ENCODE measurements around the gene CDH2. TPM values are rescaled to one million over a fixed set of nuclear protein-coding genes. Genes with fewer than 3 reads are reported as not detected.

The CDH2 gene
- total RNA-seq, 1 experiment from 2014 or later: 42.3 TPM

DNA sequence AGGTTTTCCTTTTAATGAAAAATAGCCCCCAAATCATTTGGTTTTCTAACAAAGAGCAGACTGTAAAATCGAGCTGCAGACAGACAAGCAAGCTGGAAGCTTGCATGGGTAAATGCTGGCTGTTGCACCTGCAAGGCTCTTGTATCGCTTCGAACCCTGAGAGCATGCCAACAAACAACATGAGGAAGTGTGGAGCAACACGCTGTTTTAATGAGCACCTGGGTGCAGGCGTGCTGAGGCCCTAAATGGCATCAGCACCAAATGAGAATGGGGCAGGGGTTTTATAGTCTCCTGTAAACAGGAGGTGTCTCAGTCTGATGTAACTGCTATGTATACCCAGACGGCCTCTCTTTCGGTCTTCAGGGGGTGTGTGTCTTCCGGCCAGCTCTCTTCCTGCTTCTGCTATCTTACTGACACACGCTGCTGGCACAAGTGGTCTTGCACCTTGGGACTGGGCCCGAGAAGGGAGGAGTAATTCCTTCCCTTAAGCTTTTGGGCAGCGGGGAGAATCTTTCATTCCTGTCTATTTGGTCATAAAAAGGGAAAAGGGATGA lies 31.9 kb upstream of the CDH2 start:
- no TSS peak for BruUV-seq (replicated peaks)
- no peak for DNase-seq (ENCODE audit: low read depth, low spot score)
- in situ Hi-C loops (cut with HindIII; ENCODE audit: low pct_unique_long_range_greater_than_20kb, low sequenced_read_pairs): no loop called here
- H3K27me3 ChIP-seq (ENCODE audit: control insufficient read depth, insufficient read depth, low read length): no peaks in the 10 kb centered on the region
- no peak overlapping the region for H3K4me3 ChIP-seq (ENCODE audit: low read depth in 2 of 2, low read length in 2 of 2)
- no peak for ATAC-seq
- intact Hi-C loops (cut with micrococcal nuclease; ENCODE audit: unreplicated experiment): no loop called here
- no peaks in the 10 kb centered on the region for H3K9me3 ChIP-seq (ENCODE audit: control insufficient read depth, insufficient read depth, low read depth, low read length)
- ChIA-PET POLR2A (no interaction called here), CTCF (no interaction called here)
- H3K36me3 ChIP-seq (ENCODE audit: control insufficient read depth, insufficient read depth, low read length): no peaks in the 10 kb centered on the region
- no peaks in the 10 kb centered on the region for H3K4me1 ChIP-seq (ENCODE audit: control insufficient read depth, insufficient read depth, low read length)
- no peak overlapping the region for H3K27ac ChIP-seq (ENCODE audit: low read length)
- TF ChIP-seq, protein P1, sequence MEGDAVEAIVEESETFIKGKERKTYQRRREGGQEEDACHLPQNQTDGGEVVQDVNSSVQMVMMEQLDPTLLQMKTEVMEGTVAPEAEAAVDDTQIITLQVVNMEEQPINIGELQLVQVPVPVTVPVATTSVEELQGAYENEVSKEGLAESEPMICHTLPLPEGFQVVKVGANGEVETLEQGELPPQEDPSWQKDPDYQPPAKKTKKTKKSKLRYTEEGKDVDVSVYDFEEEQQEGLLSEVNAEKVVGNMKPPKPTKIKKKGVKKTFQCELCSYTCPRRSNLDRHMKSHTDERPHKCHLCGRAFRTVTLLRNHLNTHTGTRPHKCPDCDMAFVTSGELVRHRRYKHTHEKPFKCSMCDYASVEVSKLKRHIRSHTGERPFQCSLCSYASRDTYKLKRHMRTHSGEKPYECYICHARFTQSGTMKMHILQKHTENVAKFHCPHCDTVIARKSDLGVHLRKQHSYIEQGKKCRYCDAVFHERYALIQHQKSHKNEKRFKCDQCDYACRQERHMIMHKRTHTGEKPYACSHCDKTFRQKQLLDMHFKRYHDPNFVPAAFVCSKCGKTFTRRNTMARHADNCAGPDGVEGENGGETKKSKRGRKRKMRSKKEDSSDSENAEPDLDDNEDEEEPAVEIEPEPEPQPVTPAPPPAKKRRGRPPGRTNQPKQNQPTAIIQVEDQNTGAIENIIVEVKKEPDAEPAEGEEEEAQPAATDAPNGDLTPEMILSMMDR (IDR thresholded peaks at IDR 0.05): no peak
- TF ChIP-seq, protein P2, sequence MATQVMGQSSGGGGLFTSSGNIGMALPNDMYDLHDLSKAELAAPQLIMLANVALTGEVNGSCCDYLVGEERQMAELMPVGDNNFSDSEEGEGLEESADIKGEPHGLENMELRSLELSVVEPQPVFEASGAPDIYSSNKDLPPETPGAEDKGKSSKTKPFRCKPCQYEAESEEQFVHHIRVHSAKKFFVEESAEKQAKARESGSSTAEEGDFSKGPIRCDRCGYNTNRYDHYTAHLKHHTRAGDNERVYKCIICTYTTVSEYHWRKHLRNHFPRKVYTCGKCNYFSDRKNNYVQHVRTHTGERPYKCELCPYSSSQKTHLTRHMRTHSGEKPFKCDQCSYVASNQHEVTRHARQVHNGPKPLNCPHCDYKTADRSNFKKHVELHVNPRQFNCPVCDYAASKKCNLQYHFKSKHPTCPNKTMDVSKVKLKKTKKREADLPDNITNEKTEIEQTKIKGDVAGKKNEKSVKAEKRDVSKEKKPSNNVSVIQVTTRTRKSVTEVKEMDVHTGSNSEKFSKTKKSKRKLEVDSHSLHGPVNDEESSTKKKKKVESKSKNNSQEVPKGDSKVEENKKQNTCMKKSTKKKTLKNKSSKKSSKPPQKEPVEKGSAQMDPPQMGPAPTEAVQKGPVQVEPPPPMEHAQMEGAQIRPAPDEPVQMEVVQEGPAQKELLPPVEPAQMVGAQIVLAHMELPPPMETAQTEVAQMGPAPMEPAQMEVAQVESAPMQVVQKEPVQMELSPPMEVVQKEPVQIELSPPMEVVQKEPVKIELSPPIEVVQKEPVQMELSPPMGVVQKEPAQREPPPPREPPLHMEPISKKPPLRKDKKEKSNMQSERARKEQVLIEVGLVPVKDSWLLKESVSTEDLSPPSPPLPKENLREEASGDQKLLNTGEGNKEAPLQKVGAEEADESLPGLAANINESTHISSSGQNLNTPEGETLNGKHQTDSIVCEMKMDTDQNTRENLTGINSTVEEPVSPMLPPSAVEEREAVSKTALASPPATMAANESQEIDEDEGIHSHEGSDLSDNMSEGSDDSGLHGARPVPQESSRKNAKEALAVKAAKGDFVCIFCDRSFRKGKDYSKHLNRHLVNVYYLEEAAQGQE (IDR thresholded peaks at IDR 0.05; ENCODE audit: insufficient read depth in 1 of 2, low read depth in 2 of 2, low read length in 1 of 2): no peak
- TF ChIP-seq SIN3A (IDR thresholded peaks at IDR 0.05; ENCODE audit: borderline replicate concordance, insufficient read depth, low read depth, low read length) (no peak), POLR2AphosphoS5 (IDR thresholded peaks at IDR 0.05; ENCODE audit: low read depth, low read length) (no peak), TCF7L2 (IDR thresholded peaks at IDR 0.05; ENCODE audit: low read depth, low read length) (no peak)

DNA sequence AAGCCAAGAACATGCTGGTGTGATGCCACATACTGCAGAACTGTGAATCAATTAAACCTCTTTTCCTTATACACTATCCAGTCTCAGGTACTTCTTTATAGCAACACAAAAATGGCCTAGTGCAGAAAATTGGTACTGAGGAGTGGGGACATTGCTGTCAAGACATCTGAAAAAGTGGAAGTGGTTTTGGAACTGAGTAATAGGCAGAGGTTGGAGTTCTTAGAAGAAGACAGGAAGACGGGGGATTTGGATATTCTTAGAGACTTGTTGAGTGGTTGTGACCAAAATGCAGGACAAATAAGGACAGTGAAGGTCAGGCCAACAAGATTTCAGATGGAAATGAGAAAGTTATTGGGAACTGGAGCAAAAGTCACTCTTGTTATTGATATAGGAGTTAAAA lies 31.3 kb upstream of the CDH2 start:
- Histone ChIP-seq H3K9me3 (ENCODE audit: control insufficient read depth, insufficient read depth, low read depth, low read length) (no peaks in the 10 kb centered on the region), H3K36me3 (ENCODE audit: control insufficient read depth, insufficient read depth, low read length) (no peaks in the 10 kb centered on the region), H3K4me3 (ENCODE audit: low read depth in 2 of 2, low read length in 2 of 2) (no peak overlapping the region), H3K27me3 (ENCODE audit: control insufficient read depth, insufficient read depth, low read length) (no peaks in the 10 kb centered on the region), H3K4me1 (ENCODE audit: control insufficient read depth, insufficient read depth, low read length) (no peaks in the 10 kb centered on the region), H3K27ac (ENCODE audit: low read length) (no peak overlapping the region)
- in situ Hi-C loops (cut with HindIII; ENCODE audit: low pct_unique_long_range_greater_than_20kb, low sequenced_read_pairs): no loop called here
- CTCF ChIA-PET: no interaction called here
- no TSS peak for BruUV-seq (replicated peaks)
- intact Hi-C loops (cut with micrococcal nuclease; ENCODE audit: unreplicated experiment): no loop called here
- DNase-seq (ENCODE audit: low read depth, low spot score) (no peak), ATAC-seq (no peak)
- POLR2A ChIA-PET: no interaction called here
- TF ChIP-seq, protein P1 (IDR thresholded peaks at IDR 0.05): no peak
- TF ChIP-seq, protein P2 (IDR thresholded peaks at IDR 0.05; ENCODE audit: insufficient read depth in 1 of 2, low read depth in 2 of 2, low read length in 1 of 2): no peak
- no peak for TF ChIP-seq TCF7L2 (IDR thresholded peaks at IDR 0.05; ENCODE audit: low read depth, low read length)
- no peak for TF ChIP-seq SIN3A (IDR thresholded peaks at IDR 0.05; ENCODE audit: borderline replicate concordance, insufficient read depth, low read depth, low read length)
- TF ChIP-seq POLR2AphosphoS5 (IDR thresholded peaks at IDR 0.05; ENCODE audit: low read depth, low read length): no peak
